Fibroblast of pulmonary artery (primary cell): ENCODE results near the gene PTEN.

Experiments
- DNase-seq: peaks from one replicate; pipeline ENCODE4 v3.0.0-alpha.2; 2010; ENCODE audit warnings: low read depth
- H3K4me3 ChIP-seq: replicated peaks from 2 replicates; pipeline ENCODE4 v1.5.1; 2011; ENCODE audit warnings: low read depth, mild to moderate bottlenecking, control low read depth, low read length, moderate library complexity
- TF ChIP-seq, protein P1 (sequence below): IDR thresholded peaks from 2 replicates; pipeline ENCODE4 v1.5.1; 2011; ENCODE audit warnings: mild to moderate bottlenecking, control low read depth, low read length, inconsistent platforms; ENCODE audit errors: missing control alignments

The PTEN gene

DNA sequence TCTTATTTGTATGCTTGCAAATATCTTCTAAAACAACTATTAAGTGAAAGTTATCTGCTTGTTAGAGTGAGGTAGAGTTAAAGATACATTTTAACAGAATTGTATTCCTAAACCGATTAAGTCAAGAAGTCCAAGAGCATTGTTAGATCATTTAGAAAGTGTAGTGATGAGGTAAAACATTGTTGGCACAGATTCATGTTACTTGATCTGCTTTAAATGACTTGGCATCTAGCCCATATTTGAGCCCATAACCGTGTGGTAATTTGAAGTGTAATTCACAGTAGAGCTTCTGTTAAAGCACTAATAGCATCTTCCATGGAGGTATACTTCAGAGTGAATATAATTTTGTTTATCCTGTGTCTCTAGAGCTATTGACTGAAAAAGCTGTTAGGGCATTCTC is 62.1 kb downstream of the PTEN start:
- no peak overlapping the region for H3K4me3 ChIP-seq
- peak; percentile 51 for DNase-seq
- TF ChIP-seq, protein P1, sequence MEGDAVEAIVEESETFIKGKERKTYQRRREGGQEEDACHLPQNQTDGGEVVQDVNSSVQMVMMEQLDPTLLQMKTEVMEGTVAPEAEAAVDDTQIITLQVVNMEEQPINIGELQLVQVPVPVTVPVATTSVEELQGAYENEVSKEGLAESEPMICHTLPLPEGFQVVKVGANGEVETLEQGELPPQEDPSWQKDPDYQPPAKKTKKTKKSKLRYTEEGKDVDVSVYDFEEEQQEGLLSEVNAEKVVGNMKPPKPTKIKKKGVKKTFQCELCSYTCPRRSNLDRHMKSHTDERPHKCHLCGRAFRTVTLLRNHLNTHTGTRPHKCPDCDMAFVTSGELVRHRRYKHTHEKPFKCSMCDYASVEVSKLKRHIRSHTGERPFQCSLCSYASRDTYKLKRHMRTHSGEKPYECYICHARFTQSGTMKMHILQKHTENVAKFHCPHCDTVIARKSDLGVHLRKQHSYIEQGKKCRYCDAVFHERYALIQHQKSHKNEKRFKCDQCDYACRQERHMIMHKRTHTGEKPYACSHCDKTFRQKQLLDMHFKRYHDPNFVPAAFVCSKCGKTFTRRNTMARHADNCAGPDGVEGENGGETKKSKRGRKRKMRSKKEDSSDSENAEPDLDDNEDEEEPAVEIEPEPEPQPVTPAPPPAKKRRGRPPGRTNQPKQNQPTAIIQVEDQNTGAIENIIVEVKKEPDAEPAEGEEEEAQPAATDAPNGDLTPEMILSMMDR: no peak

DNA sequence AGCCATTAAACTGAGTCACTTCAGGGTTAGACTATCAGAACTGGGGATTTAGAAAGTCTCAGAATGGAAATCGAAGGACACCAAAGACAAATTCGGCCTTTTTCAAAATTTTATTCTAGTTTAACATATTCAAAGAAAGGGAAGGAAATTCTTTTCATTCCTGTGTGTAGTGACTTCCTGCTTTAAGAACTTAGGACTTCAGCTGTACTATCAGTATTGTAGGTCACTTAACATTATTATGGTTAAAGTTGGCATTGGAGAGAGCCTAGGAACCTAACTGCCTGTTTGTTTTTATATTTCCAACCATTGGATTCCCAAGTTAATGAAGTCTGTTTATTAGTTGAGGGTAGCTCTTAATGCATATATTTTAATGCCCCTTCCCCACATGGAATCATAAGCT is 63.7 kb downstream of the PTEN start:
- TF ChIP-seq, protein P1: no peak
- no peak overlapping the region for H3K4me3 ChIP-seq
- peak; percentile 48 for DNase-seq

DNA sequence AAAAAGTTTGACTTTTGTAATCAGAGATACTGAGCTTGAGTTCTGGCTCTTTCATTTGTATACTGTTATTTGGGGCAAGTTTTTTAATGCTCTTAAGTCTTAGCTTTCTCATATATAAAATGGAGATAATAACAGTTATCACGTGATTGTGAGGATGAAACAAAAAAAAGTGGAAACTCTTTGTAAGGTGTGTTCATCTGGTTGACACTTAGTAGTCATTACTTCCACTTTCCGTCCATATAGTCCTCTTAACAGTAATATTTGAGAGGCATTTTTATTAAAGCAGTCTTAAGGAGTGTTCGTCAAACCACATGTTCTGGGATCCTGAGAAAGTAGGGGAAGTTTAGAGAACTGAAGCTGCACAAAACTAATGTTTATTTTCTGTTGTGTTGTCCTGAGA is 65.6 kb downstream of the PTEN start:
- DNase-seq: no peak
- TF ChIP-seq, protein P1: no peak
- H3K4me3 ChIP-seq: no peak overlapping the region

DNA sequence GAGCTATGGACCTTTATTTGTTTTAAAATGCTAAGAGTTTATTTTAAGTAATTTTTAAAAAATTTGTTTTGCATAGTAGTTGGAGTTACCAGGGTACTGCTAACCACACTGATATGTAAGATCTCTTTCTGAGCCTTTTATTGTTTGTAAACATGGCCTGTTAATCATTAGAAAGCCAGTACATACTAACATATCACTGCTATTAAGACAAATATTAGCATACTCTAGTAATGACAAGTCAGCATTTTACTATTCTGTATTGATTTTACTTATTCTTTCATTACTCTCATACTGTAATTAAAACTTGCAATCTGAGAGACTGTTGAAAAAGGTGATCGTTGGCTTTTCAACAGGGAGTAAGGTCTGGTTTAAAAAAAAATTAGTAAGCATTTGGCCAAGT is 66.7 kb downstream of the PTEN start:
- DNase-seq: no peak
- no peak overlapping the region for H3K4me3 ChIP-seq
- TF ChIP-seq, protein P1: no peak

DNA sequence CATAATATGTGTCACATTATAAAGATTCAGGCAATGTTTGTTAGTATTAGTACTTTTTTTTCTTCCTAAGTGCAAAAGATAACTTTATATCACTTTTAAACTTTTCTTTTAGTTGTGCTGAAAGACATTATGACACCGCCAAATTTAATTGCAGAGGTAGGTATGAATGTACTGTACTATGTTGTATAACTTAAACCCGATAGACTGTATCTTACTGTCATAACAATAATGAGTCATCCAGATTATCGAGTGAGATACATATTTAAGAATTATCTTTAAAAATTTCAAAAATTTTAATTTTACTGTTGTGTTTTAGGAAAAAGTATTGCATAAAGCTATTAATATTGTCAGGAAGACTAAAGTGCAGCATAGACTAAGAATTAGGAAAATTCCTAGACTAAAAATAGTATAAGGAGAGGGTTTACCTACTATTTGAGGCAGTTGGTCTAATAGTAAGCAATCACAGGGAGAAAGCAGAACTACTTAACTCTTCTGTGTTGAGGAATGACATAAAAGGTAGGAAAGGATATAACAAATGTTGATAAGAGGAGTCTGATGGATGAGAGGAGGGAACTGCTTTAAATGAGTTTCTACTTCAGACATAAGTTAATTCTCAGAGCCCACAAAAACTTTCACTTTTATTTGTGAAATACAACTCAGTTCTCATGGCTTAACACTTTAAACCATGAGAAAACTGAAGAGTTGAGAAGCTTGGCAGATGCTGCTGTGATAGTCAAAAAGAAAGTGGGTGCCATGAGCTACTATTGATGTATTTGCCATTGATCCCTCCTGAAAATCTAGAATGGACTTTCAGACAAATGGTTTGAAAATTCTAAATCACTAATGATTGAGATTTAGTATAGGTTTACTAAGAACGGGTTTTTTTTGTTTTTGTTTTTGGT is 67.8 kb downstream of the PTEN start:
- TF ChIP-seq, protein P1: no peak
- DNase-seq: no peak
- no peak overlapping the region for H3K4me3 ChIP-seq

DNA sequence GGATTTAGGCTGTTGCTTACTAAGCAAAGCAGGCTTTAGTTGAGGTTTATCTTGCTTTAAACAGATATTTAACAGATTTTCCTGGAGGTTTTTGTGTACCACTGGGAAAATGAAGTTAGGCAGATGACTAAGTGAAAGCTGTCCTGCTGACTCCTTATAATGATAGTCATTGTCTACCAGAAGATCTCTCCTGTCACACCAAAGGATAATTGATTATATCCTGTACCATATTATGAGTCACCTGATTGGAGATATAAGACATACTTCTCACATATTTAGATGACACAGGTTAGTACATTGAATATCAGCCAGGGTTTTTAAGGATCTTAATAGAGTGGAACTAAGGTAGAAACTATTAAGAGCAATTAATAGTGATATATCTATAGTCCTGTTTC is 68.4 kb downstream of the PTEN start:
- DNase-seq: no peak
- TF ChIP-seq, protein P1: no peak

More for the DNA sequence above, 68.4 kb downstream of the PTEN start:
- H3K4me3 ChIP-seq: no peak overlapping the region
